Uterus (tissue), 4 donors: Measurements from ENCODE around the gene TUBB1. TPM values are rescaled to one million over a fixed set of nuclear protein-coding genes. Genes with fewer than 3 reads are reported as not detected.

Experiments
- DNase-seq, 2 donors: peaks; one replicate each; pipeline ENCODE4 v3.0.0-alpha.2; 2019 to 2020
- H3K27ac ChIP-seq, 2 donors: fragments of 200-600 bp; sonication (generic); 1 replicate in 1 of 2; 2 replicates in 1 of 2; pipeline ENCODE4 v1.5.1; 2016 to 2018
- H3K27me3 ChIP-seq, 2 donors: fragments of 200-600 bp; sonication (generic); one replicate each; pipeline ENCODE4 v1.5.1; 2018 to 2019; ENCODE audit warnings: control low read depth in 1 of 2
- H3K36me3 ChIP-seq, 2 donors: fragments of 200-600 bp; sonication (generic); one replicate each; pipeline ENCODE4 v1.5.1; 2019; ENCODE audit warnings: control low read depth in 1 of 2
- H3K4me1 ChIP-seq, 2 donors: fragments of 200-600 bp; sonication (generic); one replicate each; pipeline ENCODE4 v1.5.1; 2018 to 2019; ENCODE audit warnings: control low read depth in 1 of 2
- H3K4me3 ChIP-seq, 2 donors: fragments of 200-600 bp; sonication (generic); 1 replicate in 1 of 2; 2 replicates in 1 of 2; pipeline ENCODE4 v1.5.1; 2018 to 2019; ENCODE audit warnings: mild to moderate bottlenecking in 1 of 2
- H3K9me3 ChIP-seq, 2 donors: fragments of 200-600 bp; sonication (generic); one replicate each; pipeline ENCODE4 v1.5.1; 2019; ENCODE audit warnings: control low read depth in 1 of 2
- POLR2A ChIP-seq, 2 donors: fragments of 450-650 bp; IDR thresholded peaks; one replicate each; pipeline ENCODE4 v1.6.1; 2016; ENCODE audit warnings: antibody characterized with exemption in 2 of 2, mild to moderate bottlenecking in 1 of 2, moderate library complexity in 1 of 2
- intact Hi-C: fragments of 100-400 bp; cut with DNase I; formaldehyde crosslinking; loops from one replicate; pipeline ENCODE4 v1.15.1; 2023; ENCODE audit warnings: low total_unique reads
- total RNA-seq, 4 donors: library from RNA; depleted of rRNA in 3 of 4; stranded (reverse); fragments of >200 nt in 3 of 4; gene quantifications; one replicate each; pipeline versions ENCODE4 v1.1.0 to v1.2.4, GENCODE V29; 2014 to 2023
- TF ChIP-seq, protein P1 (sequence below), 4 experiments: fragments of 200-600 bp in 2 of 4; fragments of 450-650 bp in 2 of 4; sonication (generic) in 2 of 4; IDR thresholded peaks; one replicate each; pipeline ENCODE4 v1.5.1; 2016 to 2019; ENCODE audit warnings: antibody characterized with exemption in 4 of 4, mild to moderate bottlenecking in 2 of 4, moderate library complexity in 1 of 4
- donor health status: DM: yes; HTN: yes; CAD: no.

The TUBB1 gene
- total RNA-seq, 4 donors from 2014 or later, result 0.26 to 0.48 TPM; not detected in 2

DNA sequence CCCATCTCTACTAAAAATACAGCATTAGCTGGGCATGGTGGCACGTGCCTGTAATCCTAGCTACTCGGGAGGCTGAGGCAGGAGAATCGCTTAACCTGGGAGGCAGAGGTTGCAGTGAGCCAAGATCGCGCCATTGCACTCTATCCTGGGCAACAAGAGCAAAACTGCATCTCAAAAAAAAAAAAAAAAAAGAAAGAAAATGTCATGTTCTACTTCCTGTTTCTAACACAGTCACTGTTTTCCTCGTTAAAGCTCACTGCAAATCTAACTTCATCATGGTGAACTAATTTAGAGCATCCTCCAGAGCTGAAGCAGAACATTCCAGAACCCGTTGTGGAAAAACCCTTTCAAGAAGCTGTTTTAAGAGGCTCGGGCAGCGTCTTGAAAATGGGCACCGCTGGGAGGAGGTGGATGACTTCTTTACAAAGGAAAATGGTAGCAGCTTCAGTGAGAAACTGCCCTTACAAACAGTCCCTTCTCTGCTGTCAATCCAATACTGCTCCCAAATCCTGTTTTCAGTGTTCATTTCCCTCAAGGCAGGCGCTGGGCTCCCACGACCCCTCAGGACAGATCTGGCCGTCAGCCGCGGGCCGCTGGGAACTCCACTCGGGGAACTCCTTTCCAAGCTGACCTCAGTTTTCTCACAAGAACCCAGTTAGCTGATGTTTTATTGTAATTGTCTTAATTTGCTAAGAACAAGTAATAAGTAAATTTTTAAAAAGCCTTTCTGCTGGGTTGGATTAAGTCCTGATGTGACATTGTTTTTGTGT is 24.7 kb upstream of the TUBB1 start:
- H3K27ac ChIP-seq, result no peak overlapping the region
- no peaks in the 10 kb centered on the region for H3K9me3 ChIP-seq
- DNase-seq, result no peak
- no peaks in the 10 kb centered on the region for H3K27me3 ChIP-seq
- H3K4me1 ChIP-seq, result no peaks in the 10 kb centered on the region
- H3K4me3 ChIP-seq, result no peak overlapping the region
- H3K36me3 ChIP-seq, result no peaks in the 10 kb centered on the region
- intact Hi-C loops, result no loop called here
- TF ChIP-seq POLR2A (IDR thresholded peaks at IDR 0.05), result no peak
- TF ChIP-seq, protein P1, sequence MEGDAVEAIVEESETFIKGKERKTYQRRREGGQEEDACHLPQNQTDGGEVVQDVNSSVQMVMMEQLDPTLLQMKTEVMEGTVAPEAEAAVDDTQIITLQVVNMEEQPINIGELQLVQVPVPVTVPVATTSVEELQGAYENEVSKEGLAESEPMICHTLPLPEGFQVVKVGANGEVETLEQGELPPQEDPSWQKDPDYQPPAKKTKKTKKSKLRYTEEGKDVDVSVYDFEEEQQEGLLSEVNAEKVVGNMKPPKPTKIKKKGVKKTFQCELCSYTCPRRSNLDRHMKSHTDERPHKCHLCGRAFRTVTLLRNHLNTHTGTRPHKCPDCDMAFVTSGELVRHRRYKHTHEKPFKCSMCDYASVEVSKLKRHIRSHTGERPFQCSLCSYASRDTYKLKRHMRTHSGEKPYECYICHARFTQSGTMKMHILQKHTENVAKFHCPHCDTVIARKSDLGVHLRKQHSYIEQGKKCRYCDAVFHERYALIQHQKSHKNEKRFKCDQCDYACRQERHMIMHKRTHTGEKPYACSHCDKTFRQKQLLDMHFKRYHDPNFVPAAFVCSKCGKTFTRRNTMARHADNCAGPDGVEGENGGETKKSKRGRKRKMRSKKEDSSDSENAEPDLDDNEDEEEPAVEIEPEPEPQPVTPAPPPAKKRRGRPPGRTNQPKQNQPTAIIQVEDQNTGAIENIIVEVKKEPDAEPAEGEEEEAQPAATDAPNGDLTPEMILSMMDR (IDR thresholded peaks at IDR 0.05), result no peak

DNA sequence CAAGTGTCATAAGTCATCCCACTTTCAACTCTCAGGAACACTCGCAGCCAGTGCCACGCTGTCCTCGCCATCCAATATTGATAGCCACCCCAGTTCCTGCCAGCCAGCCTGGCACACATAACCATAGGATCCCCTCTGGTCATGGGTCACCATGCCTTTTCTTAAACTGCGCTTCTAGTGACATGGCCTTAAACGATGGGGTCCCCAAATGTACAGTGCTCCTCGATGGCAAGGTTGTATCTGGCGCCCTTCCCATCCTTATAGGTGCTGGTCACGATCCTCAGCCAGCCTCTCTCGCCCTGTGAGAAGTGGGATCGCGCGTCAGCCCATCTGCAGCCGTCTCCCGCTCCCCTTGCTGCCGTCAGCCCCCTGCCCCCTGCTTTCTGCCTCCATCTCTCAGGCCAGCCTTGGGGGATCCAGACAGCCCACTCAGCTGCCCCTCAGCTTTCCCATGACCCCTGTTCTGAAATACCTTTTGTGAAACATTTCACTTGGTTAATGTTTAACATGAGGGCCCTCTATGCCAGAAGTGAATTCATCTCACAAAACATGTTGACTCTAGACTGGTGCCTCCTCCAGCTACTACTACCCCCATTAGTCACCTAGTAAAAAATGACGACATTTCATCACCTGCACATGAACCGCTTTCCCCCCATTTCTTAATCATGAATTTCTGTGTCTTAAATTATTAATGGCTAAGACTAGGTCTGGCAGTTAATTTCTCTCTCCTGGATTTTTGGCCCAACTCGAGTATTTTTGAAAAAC is 23.6 kb upstream of the TUBB1 start:
- DNase-seq, result no peak
- TF ChIP-seq, protein P1 (IDR thresholded peaks at IDR 0.05), result no peak
- TF ChIP-seq POLR2A (IDR thresholded peaks at IDR 0.05), result no peak
- Histone ChIP-seq H3K4me1 (no peaks in the 10 kb centered on the region), H3K9me3 (no peaks in the 10 kb centered on the region), H3K27ac (no peak overlapping the region), H3K27me3 (no peaks in the 10 kb centered on the region), H3K36me3 (no peaks in the 10 kb centered on the region), H3K4me3 (no peak overlapping the region)
- intact Hi-C loops, result no loop called here

DNA sequence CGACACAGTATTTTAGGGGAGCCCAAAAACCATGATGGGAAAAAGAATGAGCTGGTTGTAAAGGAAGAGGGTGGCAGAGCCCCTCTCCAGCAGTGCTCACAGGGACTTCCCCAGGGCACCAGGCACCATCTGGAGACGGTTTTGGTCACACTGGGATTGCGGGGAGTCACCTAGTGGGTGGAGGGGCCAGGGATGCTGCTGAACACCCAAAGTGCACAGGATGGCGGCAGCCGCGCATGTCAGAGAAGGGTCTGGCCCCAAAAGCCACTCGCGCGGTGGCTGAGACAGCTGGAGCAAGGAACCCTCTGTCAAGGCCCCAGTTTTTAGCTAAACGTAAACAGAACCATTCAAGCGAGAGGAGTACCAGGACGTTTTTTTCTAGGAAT is 23.0 kb upstream of the TUBB1 start:
- Histone ChIP-seq H3K4me1 (no peaks in the 10 kb centered on the region), H3K9me3 (no peaks in the 10 kb centered on the region), H3K27ac (no peak overlapping the region), H3K27me3 (no peaks in the 10 kb centered on the region), H3K4me3 (no peak overlapping the region), H3K36me3 (no peaks in the 10 kb centered on the region)
- intact Hi-C loops, result no loop called here
- TF ChIP-seq, protein P1 (IDR thresholded peaks at IDR 0.05), result no peak
- no peak for TF ChIP-seq POLR2A (IDR thresholded peaks at IDR 0.05)
- no peak for DNase-seq

DNA sequence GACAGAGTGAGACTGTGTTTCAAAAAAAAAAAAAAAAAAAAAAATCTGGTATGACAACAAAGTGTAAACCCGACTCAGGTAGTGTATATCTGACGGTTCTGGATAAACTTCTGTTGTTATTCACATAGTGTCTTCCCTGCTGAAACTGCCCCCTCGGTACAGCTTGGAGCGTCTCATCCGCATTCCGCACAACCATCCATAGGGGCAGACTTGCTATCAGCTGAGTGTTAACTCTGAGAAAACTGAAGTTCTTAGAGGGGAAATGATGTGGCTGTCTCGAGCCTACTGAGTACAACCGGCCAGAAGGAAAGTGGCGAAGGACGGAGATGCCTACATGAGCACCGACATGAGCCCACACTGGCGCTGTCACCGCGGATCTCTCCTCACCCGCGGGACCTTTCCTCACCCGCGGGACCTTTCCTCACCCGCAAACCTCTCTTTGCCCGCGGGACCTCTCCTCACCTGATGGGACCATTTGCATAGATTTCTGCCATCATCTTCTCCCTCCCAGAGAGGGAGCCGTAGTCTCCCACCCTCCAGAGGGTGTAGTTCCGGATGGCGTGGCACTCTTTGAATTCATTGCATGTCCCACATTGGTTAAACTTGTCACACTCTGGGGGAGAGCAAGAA is 22.0 kb upstream of the TUBB1 start:
- H3K27me3 ChIP-seq, result no peaks in the 10 kb centered on the region
- no peak overlapping the region for H3K4me3 ChIP-seq
- no peaks in the 10 kb centered on the region for H3K4me1 ChIP-seq
- no peak overlapping the region for H3K27ac ChIP-seq
- intact Hi-C loops, result no loop called here
- TF ChIP-seq, protein P1 (IDR thresholded peaks at IDR 0.05), result no peak
- TF ChIP-seq POLR2A (IDR thresholded peaks at IDR 0.05), result no peak
- H3K36me3 ChIP-seq, result no peaks in the 10 kb centered on the region
- no peaks in the 10 kb centered on the region for H3K9me3 ChIP-seq
- DNase-seq, result no peak

DNA sequence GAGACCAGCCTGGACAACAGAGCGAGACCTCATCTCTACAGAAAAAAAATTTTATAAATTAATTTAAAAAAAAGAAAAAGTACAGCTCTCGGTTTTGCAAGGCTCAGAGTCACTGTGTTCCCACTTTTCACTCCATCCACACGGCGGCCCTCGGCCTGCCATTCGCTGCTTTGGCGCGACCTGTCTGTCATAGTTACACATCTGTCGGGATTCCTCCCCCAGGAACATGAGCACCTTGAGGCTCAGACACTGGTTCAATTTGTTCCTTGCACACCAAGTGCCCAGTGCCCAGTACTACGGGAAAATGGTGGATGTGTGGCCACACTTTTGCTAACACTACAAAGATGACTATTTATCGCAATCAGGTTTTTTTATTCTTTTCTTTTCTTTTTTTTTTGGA is 20.6 kb upstream of the TUBB1 start:
- intact Hi-C loops, result no loop called here
- Histone ChIP-seq H3K27me3 (no peaks in the 10 kb centered on the region), H3K9me3 (no peaks in the 10 kb centered on the region), H3K4me1 (no peaks in the 10 kb centered on the region), H3K36me3 (no peaks in the 10 kb centered on the region), H3K4me3 (no peak overlapping the region), H3K27ac (no peak overlapping the region)
- TF ChIP-seq, protein P1 (IDR thresholded peaks at IDR 0.05), result no peak
- no peak for TF ChIP-seq POLR2A (IDR thresholded peaks at IDR 0.05)
- DNase-seq, result no peak
